GM18499 (cell line): ENCODE data around the gene ANOS1.
"Not testable (repeated sequence)": the region's sequence is repeated elsewhere in the genome, so short reads cannot be mapped to it uniquely, and the experiment has no call there.

ENCODE experiments used
- ATAC-seq: cut with Tn5 transposase; IDR thresholded peaks from one replicate; pipeline ENCODE4 v1.9.1; 2021; ENCODE audit warnings: moderate number of reproducible peaks; ENCODE audit not compliant: insufficient read depth, unreplicated experiment

ANOS1 gene, protein sequence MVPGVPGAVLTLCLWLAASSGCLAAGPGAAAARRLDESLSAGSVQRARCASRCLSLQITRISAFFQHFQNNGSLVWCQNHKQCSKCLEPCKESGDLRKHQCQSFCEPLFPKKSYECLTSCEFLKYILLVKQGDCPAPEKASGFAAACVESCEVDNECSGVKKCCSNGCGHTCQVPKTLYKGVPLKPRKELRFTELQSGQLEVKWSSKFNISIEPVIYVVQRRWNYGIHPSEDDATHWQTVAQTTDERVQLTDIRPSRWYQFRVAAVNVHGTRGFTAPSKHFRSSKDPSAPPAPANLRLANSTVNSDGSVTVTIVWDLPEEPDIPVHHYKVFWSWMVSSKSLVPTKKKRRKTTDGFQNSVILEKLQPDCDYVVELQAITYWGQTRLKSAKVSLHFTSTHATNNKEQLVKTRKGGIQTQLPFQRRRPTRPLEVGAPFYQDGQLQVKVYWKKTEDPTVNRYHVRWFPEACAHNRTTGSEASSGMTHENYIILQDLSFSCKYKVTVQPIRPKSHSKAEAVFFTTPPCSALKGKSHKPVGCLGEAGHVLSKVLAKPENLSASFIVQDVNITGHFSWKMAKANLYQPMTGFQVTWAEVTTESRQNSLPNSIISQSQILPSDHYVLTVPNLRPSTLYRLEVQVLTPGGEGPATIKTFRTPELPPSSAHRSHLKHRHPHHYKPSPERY

GRCh38 chrX:8731559-8732395, at the start of gene ANOS1:
Gene ANOS1, minus strand, starts transcription at chrX:8732137. Its CDS starts 101 bp downstream, at chrX:8732036.
- ATAC-seq = no peak

DNA sequence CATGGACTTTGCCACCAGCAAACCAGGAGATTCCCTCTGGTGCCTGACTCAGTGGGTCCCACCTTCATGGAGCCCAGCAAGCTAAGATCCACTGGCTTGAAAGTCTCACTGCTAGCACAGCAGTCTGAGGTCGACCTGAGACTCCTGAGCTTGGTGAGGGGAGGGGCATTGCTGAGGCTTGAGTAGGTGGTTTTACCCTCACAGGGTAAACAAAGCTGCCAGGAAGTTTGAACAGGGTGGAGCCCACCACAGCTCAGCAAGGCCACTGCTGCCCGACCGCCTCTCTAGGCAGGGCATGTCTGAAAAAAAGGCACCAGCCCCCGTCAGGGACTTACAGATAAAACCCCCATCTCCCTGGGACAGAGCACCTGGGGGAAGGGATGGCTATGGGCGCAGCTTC, 41.2 kb upstream of the ANOS1 start:
- no peak for ATAC-seq

DNA sequence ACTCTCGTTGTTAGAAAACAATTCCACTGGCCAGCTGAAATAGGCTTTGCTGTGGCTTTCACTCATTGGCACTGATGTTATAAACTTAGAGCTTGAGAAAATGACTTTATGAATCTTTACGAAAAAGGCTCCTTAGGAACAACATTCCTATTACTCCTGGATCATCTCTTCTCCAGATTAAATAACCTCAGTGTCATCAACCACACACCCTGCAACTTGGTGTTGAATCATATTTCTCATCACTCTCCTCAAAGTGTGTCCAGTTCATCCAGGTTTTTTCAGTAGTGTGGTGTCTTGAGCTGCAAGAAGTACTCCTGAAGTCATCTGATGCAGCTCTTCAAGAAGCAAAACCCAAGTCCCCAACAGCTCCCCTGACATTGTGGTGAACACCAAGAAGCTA, 28.1 kb upstream of the ANOS1 start:
- no peak for ATAC-seq

GRCh38 chrX:8758706-8759105, 26.8 kb upstream of the ANOS1 start:
- ATAC-seq = not testable (repeated sequence)

DNA sequence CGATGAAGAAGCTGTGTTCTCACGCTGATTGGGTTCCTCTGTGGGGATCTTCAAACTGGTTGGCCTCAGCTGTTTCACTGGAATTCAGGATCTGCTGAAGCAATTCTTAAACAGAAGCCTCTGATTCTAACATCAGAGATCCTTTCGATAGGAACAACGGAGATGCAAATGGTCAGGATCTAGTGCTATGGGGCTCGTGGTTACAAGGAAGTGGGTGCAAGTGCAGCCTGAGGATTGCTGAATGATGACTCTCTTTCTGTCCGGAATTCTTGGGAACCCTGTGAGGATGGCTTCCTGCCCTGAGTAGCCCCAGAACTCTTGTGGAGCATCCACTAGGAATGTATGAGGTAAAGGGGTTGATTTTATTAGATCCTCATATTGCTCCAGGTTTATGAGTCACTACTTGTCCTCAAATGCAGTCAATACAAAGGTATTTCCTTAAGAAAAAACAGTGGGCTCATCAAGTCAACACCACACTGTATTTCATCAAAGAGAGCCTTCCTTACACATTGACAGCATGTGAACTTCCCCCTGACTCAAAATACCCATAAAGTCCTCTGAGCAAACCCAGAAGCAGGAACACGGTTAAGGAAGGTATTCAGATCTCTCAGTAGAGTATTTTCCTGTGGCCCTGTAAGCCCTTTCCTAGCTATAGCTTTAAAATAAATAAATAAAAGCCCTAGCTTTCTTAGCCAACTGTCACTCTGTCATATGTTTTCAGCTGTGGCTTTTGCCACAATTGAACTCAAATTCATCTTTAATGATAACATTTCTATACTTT, 25.9 kb upstream of the ANOS1 start:
- not testable (repeated sequence) for ATAC-seq

DNA sequence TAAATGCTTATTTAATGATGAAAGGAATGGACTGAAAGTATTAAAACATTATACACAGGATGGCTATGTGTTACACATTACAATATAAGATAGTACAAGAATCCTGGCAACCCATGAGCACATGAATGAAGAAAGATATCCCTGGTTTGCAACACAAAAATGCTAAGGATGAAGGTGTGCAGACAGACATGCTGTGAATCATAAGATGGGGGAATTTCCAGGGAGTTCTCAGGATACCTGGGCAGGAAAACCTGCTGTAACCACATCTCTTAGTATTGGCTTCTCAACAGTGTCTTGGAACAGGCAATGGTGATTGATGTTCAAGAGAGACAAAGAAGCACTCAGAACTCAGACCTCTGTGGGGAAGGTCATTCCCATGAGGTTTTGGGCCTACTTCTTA, 23.9 kb upstream of the ANOS1 start:
- ATAC-seq = no peak

GRCh38 chrX:8755116-8755515, 23.2 kb upstream of the ANOS1 start:
- no peak for ATAC-seq

GRCh38 chrX:8749697-8750096, 17.8 kb upstream of the ANOS1 start:
- ATAC-seq = no peak

GRCh38 chrX:8748855-8749254, 16.9 kb upstream of the ANOS1 start:
- peak; percentile 63 for ATAC-seq

DNA sequence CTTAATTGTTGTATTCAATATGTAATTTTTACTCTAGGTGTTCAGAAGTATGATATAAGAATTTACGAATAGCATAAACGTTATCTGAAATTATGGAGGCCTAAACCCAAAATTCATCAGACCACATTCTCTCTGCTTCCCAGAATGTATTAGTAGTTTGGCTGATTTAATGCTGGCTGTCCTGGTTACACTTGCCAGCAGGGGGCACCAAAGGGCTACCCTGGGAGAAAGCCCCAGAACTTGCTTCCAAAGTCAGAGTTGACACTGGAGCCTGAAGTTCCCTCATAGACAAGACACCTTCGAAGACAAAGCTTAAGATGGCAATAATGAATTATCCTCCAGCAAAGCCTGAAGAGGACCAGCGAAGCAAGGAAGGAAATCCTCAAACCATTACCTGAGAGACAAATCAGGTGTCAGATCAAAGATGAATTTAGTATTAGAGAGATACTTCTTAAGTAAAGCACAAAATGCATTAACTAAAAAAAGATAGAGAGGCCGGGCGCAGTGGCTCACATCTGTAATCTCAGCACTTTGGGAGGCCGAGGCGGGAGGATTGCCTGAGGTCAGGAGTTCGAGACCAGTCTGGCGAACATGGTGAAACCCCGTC, 11.3 kb upstream of the ANOS1 start:
- ATAC-seq = no peak

DNA sequence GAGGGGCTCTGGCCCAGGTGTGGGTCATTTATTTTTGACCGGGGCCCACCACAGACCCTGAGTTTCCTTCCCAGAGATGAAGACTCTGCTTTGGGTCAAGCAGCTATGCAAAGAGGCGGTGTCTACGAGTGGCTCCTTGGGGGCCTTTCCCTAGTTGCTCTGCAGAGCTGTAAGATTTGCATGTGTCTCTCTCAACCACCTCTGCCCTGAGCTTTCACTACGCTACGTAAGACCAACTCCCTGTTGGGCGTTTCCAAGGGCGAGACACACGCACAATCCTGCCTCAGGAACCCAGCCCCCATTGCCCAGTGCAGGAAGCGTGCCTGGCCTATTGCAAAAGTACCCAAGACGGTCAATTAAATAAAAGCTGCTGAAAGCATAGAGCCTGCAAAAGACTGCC, 10.0 kb upstream of the ANOS1 start:
- ATAC-seq = no peak

DNA sequence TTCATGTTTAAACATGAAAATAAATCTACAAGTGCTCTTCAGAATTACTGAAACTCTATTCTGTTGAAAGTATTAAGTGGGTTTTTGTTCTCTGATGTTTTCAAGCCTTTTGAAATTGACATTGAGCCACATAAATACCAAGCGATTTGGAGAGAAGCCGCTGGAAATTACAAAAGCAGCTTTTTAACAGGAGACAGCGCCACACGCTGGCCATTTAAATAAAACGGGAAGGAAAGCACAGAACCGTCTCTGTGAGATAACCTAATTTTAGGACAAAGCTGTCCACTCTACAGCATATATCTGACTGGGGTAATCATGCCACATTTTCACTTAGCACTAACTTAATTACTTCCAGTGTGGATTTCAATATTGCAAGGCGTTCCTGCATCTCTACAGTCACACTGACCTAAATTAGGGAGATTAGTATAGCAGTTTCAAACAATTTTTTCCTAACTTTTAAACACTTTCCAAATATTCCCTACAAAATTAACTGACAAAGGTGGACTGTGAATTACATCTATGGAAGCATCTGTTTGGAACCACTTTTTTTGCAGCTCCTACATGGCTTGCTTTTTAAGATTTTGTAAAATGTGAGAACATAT, 6.8 kb upstream of the ANOS1 start:
- ATAC-seq = no peak

DNA sequence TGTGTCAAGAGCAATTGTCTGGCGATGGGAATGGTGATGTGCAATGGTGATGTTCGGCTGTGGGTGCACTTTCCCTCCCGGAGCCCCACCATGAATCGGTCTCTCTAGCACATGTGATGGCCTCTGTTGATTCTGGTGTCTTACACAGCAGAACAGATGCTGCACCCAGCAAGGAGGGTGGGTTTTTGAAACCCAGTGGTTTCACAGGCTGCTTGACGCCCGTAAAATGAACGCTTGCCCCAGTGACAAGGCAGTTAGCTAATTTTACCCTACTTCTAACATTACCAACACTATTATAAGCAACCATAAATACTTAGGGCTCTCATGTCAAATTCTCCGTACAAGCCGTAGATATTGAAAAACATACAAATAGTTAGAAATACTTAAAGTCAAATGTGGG, 5.9 kb upstream of the ANOS1 start:
- ATAC-seq = no peak

DNA sequence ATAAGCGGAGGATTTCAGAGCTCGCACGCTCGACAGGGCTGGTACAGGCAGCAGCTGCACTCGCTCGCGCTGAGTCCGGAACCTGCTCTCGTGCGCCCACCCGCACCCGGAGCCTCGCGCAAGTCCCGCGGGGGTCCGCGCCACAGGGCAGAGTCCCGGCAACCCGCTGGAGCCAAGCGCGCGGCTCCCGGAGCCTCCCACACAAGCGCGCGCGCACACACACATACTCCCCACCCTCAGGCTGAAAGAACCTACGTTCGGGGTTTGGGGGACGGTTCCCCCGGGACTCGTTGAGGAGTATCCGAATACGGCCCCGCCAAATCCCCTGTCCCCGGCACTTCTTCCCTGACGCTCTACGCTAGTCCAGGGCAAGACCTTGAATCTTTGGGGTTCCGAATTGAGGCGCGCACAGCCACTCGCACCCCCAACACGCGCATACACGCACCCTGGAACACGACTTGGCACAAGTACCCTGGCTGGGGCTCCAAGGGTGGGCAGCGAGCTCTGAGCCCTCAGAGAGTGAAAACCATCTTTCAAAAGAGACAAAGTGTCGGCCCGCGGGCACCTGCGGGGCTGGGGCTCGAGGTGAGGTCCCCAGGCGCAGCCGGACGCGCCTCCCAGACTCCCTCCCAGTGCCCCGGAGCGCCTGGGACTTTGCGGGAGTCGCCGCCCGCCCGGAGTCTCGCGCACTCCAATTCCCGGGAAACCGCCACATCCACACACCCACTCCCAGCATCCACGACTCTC, 952 bp downstream of the ANOS1 start:
- ATAC-seq = no peak

DNA sequence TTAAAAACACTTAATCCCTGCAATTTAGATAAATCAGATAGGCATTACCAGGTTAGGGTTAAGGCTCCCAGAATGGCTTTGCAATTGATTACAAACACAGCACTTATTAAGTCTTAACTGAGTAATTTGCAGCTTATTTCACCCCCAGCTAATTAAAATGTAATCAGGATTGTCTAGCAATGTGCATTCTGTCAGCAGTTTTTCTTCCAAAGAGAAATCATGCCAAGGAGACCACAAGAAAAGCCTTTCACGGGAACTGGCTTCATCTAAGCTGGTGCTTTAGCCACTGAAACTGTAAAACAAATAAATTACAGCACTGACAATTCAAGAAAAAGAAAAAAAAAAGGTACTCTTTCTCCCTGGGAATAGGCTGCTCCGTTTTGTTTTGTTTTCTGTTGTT, 2.1 kb downstream of the ANOS1 start:
- ATAC-seq = no peak

- ATAC-seq = no peak
Observed at GRCh38 chrX:8728932-8729535, 2.9 kb downstream of the ANOS1 start.

DNA sequence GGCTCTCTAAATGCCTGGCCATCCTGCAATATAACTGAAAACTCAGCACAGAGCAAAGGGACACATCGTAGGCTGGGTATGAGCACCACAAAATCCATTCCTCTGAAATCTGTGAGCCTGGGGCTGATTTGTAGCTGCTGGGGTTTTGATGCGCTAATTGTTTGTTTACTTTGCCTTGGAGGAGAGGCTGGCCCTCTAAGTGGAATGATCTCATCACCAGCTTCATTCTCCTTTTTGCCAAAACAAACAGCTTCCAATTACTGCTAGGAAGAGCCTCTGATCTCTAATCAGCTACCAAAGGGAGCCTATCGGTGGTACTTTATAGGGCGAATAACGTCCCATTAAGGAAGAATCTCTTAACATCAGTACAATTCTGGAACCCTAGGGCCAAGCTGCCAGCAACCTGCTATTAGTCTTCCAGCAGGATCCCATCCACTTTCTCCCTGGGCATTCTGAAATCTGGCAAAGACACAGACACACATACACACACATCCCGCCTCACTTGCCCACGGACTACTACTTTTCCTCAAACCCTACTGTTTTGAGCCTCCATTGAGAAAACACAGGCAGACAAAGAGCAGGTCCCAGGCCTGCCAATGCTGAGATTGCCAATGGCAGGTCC, 5.8 kb downstream of the ANOS1 start:
- ATAC-seq = no peak

DNA sequence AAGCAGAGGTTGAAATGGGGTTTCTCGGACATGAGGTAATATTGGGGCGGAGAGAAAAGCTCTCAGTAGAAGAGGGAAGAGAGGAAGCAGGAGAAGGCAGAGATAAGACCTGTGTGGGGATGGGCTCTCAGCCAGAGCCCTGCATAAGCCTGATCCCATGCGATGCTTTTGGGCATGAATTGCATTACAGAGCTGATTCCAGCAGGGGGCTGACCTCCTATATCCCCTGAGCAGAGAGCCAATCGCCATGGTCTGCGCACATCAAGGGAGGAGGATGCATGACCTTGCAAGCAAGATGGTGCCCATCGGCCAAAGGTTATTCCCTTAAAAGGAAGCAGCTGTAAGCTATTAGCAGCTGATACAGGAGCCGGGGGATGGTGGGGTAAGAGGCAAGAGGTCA, 7.6 kb downstream of the ANOS1 start:
- ATAC-seq = no peak
